Common myeloid progenitor, CD34-positive (primary cell): ENCODE results near the gene TMEM145.

Experiments used
- CTCF ChIA-PET: fragments of 350-600 bp; sonication (Branson Sonifier 250); formaldehyde crosslinking; loops from one replicate; lab custom pipeline; 2021; ENCODE audit warnings: antibody characterized with exemption; lab: Charles Lee
- POLR2A ChIA-PET: fragments of 350-600 bp; sonication (Branson Sonifier 250); formaldehyde crosslinking; loops from one replicate; lab custom pipeline; 2021; ENCODE audit warnings: antibody characterized with exemption; lab: Charles Lee
- DNase-seq, 3 donors: peaks; one replicate each; pipeline versions ENCODE4 v3.0.0 to v3.0.0-alpha.2; 2013
- H3K27ac ChIP-seq, 2 experiments: 1 replicate in 1 of 2; 2 replicates in 1 of 2; pipeline ENCODE4 v1.7.0; 2013; ENCODE audit warnings: inconsistent platforms in 2 of 2, low read length in 2 of 2, mild to moderate bottlenecking in 2 of 2, low read depth in 1 of 2, moderate library complexity in 1 of 2; ENCODE audit not compliant: severe bottlenecking in 2 of 2, insufficient read depth in 1 of 2, poor library complexity in 1 of 2
- H3K27me3 ChIP-seq, 5 experiments: replicated peaks in 2 of 5; 1 replicate in 3 of 5; 2 replicates in 2 of 5; pipeline versions ENCODE4 v1.6.1 to v1.7.0; 2013; ENCODE audit warnings: low read length in 4 of 5, mild to moderate bottlenecking in 2 of 5, moderate library complexity in 2 of 5, inconsistent platforms in 1 of 5; ENCODE audit not compliant: insufficient read depth in 5 of 5, control insufficient read depth in 4 of 5
- H3K36me3 ChIP-seq, 4 experiments: 1 replicate in 2 of 4; 2 replicates in 2 of 4; pipeline versions ENCODE4 v1.6.1 to v1.7.0; 2013; ENCODE audit warnings: low read length in 3 of 4, control low read depth in 1 of 4, mild to moderate bottlenecking in 1 of 4; ENCODE audit not compliant: control insufficient read depth in 4 of 4, insufficient read depth in 4 of 4
- H3K4me1 ChIP-seq, 4 experiments: 1 replicate in 3 of 4; 2 replicates in 1 of 4; pipeline versions ENCODE4 v1.6.1 to v1.7.1; 2013; ENCODE audit warnings: low read length in 3 of 4, mild to moderate bottlenecking in 3 of 4, control low read depth in 1 of 4, inconsistent platforms in 1 of 4, moderate library complexity in 1 of 4; ENCODE audit not compliant: control insufficient read depth in 4 of 4, insufficient read depth in 4 of 4; ENCODE audit errors: control extremely low read depth in 1 of 4
- H3K4me3 ChIP-seq, 7 experiments: 1 replicate in 4 of 7; 2 replicates in 3 of 7; pipeline versions ENCODE4 v1.5.1 to v1.7.0; 2013; ENCODE audit warnings: mild to moderate bottlenecking in 7 of 7, low read length in 6 of 7, moderate library complexity in 6 of 7, inconsistent platforms in 2 of 7, low read depth in 2 of 7, control low read depth in 1 of 7; ENCODE audit not compliant: insufficient read depth in 4 of 7, control insufficient read depth in 1 of 7; ENCODE audit errors: extremely low read depth in 1 of 7
- H3K9me3 ChIP-seq, 5 experiments: 1 replicate in 4 of 5; 2 replicates in 1 of 5; pipeline versions ENCODE4 v1.6.1 to v1.7.1; 2013; ENCODE audit warnings: low read length in 4 of 5, mild to moderate bottlenecking in 2 of 5, inconsistent platforms in 1 of 5, low read depth in 1 of 5, moderate library complexity in 1 of 5; ENCODE audit not compliant: control insufficient read depth in 4 of 5, insufficient read depth in 2 of 5; ENCODE audit errors: control extremely low read depth in 1 of 5
- WGBS: methylation state at CpG from one replicate; pipeline ENCODE4 v1.1.5; 2013; ENCODE audit not compliant: insufficient coverage; 5-methylcytosine and 5-hydroxymethylcytosine counted together

The TMEM145 gene

GRCh38 chr19:42363614-42364346, 50.7 kb downstream of the TMEM145 start:
- CTCF ChIA-PET = interaction anchor here (1.1 kb wide), 1 partner anchor 10 kb away, joined by 3 read pairs; no protein-coding TSS in a partner anchor
- 93% methylated on average over 12 of the region's 17 CpGs for WGBS

GRCh38 chr19:42366673-42367072, 53.6 kb downstream of the TMEM145 start:
- Histone ChIP-seq H3K4me1 (no peaks in the 10 kb centered on the region), H3K9me3 (peaks cover 0 to 6% (median 2%) of the 10 kb centered on the region in 5 experiments), H3K27me3 (no peaks in the 10 kb centered on the region), H3K27ac (no peak overlapping the region), H3K36me3 (peaks cover 7 to 40% (median 26%) of the 10 kb centered on the region in 4 experiments), H3K4me3 (no peak overlapping the region)
- DNase-seq = no peak
- POLR2A ChIA-PET = interaction anchor here (0.6 kb wide), 1 partner anchor 11 kb away, joined by 4 read pairs; no protein-coding TSS in a partner anchor
- 100% methylated on average over 1 of the region's 1 CpG for WGBS
- CTCF ChIA-PET = no interaction called here

More at GRCh38 chr19:42363614-42364346, 50.7 kb downstream of the TMEM145 start:
- H3K36me3 ChIP-seq = peaks cover 7 to 36% (median 17%) of the 10 kb centered on the region in 4 experiments
- H3K27ac ChIP-seq = no peak overlapping the region
- H3K4me3 ChIP-seq = no peak overlapping the region
- DNase-seq = peak in 1 of 3 donors; percentile 19
- POLR2A ChIA-PET = no interaction called here
- H3K4me1 ChIP-seq = no peaks in the 10 kb centered on the region
- H3K9me3 ChIP-seq = peaks cover 0 to 6% (median 2%) of the 10 kb centered on the region in 5 experiments
- no peaks in the 10 kb centered on the region for H3K27me3 ChIP-seq

- ChIA-PET POLR2A (no interaction called here), CTCF (interaction anchor here (1.0 to 1.1 kb wide), 2 partner anchors 11 to 13 kb away, joined by 3 to 5 read pairs; no protein-coding TSS in a partner anchor)
- no peak for DNase-seq
- no peak overlapping the region for H3K27ac ChIP-seq
- no peaks in the 10 kb centered on the region for H3K27me3 ChIP-seq
- peaks cover 7 to 32% (median 25%) of the 10 kb centered on the region in 4 experiments for H3K36me3 ChIP-seq
- H3K4me1 ChIP-seq = no peaks in the 10 kb centered on the region
- peaks cover 0 to 6% (median 2%) of the 10 kb centered on the region in 5 experiments for H3K9me3 ChIP-seq
- H3K4me3 ChIP-seq = no peak overlapping the region
- 100% methylated on average over 3 of the region's 4 CpGs for WGBS
These were observed 54.8 kb downstream of the TMEM145 start for GRCh38 chr19:42367929-42368328.

- no peak overlapping the region for H3K4me3 ChIP-seq
- no peaks in the 10 kb centered on the region for H3K27me3 ChIP-seq
- peaks cover 7 to 28% (median 21%) of the 10 kb centered on the region in 4 experiments for H3K36me3 ChIP-seq
- ChIA-PET CTCF (interaction anchor here (1.0 to 1.1 kb wide), 2 partner anchors 11 to 13 kb away, joined by 3 to 5 read pairs; no protein-coding TSS in a partner anchor), POLR2A (no interaction called here)
- H3K27ac ChIP-seq = no peak overlapping the region
- no peak for DNase-seq
- peaks cover 0 to 6% (median 0%) of the 10 kb centered on the region in 5 experiments for H3K9me3 ChIP-seq
- WGBS = 98% methylated on average over 9 of the region's 11 CpGs
- H3K4me1 ChIP-seq = no peaks in the 10 kb centered on the region
These were observed 55.3 kb downstream of the TMEM145 start for GRCh38 chr19:42368360-42368759.

GRCh38 chr19:42368765-42369164, 55.7 kb downstream of the TMEM145 start:
- H3K27ac ChIP-seq = no peak overlapping the region
- ChIA-PET CTCF (interaction anchor here (1.1 kb wide), 1 partner anchor 11 kb away, joined by 5 read pairs; no protein-coding TSS in a partner anchor), POLR2A (no interaction called here)
- no peaks in the 10 kb centered on the region for H3K4me1 ChIP-seq
- no peaks in the 10 kb centered on the region for H3K27me3 ChIP-seq
- H3K36me3 ChIP-seq = peaks cover 5 to 25% (median 17%) of the 10 kb centered on the region in 4 experiments
- WGBS = 97% methylated on average over 15 of the region's 15 CpGs
- H3K9me3 ChIP-seq = peaks cover 0 to 4% (median 0%) of the 10 kb centered on the region in 5 experiments
- no peak for DNase-seq
- H3K4me3 ChIP-seq = no peak overlapping the region

- 97% methylated on average over 23 of the region's 27 CpGs for WGBS
- no peaks in the 10 kb centered on the region for H3K4me1 ChIP-seq
- H3K9me3 ChIP-seq = no peaks in the 10 kb centered on the region
- H3K27me3 ChIP-seq = no peaks in the 10 kb centered on the region
- H3K4me3 ChIP-seq = no peak overlapping the region
- H3K27ac ChIP-seq = no peak overlapping the region
- ChIA-PET POLR2A (no interaction called here), CTCF (no interaction called here)
- no peak for DNase-seq
- H3K36me3 ChIP-seq = peaks cover 0 to 19% (median 13%) of the 10 kb centered on the region in 4 experiments
These were observed 56.4 kb downstream of the TMEM145 start for GRCh38 chr19:42369433-42370067.
